T-helper 2 cell treated with Interferon-gamma antibody and Interleukin-4, amounts not matched to agents 100 ng/mL and 5 ng/mL, for 36 hours (primary cell): ENCODE data around the gene PRR12. TPM values are rescaled to one million over a fixed set of nuclear protein-coding genes. Genes with fewer than 3 reads are reported as not detected.

Source experiments
- intact Hi-C: fragments of 100-400 bp; cut with micrococcal nuclease; formaldehyde crosslinking; loops from one replicate; pipeline ENCODE4 v1.15.1; 2023
- total RNA-seq: library from RNA; stranded (reverse); gene quantifications from 2 replicates; pipeline ENCODE4 v1.2.3, GENCODE V29; 2022

PRR12 gene
- total RNA-seq, 1 donor from 2014 or later, result 43.3 TPM

DNA sequence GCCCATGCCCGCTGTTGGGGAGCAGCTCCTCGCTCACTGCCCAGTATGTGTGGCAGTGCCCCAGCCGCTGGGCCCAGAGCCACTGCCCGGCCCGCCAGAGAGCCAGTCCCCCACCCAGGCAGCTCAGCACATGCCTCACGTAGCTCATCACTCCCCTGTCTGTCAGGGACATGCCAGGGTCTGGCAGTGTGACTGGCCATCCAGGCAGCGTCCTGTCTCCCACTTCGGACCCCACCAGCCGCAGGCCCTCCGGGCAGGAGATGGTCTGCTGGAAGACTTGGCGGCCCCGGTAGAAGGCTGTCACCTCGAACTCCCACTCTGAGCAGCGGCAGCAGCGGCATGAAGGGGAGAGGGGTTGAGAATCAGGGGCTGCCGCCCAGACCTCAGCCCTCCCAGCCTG is 71.0 kb downstream of the PRR12 start:
- intact Hi-C loops, result no loop called here

DNA sequence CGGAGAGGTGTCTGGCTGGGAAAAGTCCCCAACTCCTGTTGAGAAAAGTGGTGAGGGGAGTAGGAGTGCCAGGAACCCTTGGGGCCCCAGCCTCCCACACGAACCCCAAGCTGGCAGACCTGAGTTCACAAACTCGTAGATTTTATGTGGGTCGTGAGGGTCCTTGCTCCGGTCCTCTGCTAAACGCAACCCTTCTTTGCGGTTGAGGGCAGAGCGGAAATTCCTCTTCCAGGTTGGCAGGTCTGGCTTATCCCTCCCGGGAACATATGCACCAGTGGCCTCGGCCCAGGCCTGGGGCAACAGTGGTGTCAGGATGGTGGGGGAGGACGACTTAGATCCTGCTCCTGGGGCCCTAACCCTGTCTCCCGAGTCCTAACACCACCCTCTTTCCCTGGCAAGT is 72.2 kb downstream of the PRR12 start:
- intact Hi-C loops, result no loop called here

- intact Hi-C loops, result loop anchor here (1.0 kb wide), 3 partner anchors 12 to 71 kb away; partner anchors contain the start of gene SCAF1
Measured at GRCh38 chr19:49664171-49665035, 73.4 kb downstream of the PRR12 start.

DNA sequence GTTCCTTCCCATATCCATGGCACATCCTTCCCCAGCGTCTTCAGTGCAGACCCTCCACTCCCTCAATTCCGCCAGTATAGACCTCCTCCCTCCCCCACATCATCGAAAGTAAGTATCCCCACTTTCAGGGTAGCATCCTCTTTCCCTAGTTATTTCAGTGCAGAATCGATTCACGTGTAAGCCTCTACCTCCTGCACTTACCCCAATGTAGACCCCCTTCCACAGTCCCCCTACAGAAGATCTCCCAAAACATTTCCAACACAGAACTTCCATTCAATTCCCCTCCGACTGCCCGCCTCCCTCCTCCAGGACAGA is 74.0 kb downstream of the PRR12 start:
- intact Hi-C loops, result loop anchor here (1.0 kb wide), 2 partner anchors 11 to 23 kb away; partner anchors contain the start of gene SCAF1

GRCh38 chr19:49665351-49666119 is 74.6 kb downstream of the PRR12 start, which contains the start of the genes BCL2L12 and IRF3:
Gene BCL2L12 (plus strand): TSS chr19:49665933. CDS start chr19:49666693, 760 bp downstream.
Gene IRF3 (minus strand): TSS chr19:49665857. CDS start chr19:49664838, 1,019 bp downstream.
- intact Hi-C loops, result loop anchor here (1.0 kb wide), 2 partner anchors 11 to 23 kb away; partner anchors contain the start of gene SCAF1

- intact Hi-C loops, result no loop called here
Measured at GRCh38 chr19:49666120-49666444, 75.1 kb downstream of the PRR12 start.

GRCh38 chr19:49667473-49667872 is 76.5 kb downstream of the PRR12 start:
- intact Hi-C loops, result no loop called here

DNA sequence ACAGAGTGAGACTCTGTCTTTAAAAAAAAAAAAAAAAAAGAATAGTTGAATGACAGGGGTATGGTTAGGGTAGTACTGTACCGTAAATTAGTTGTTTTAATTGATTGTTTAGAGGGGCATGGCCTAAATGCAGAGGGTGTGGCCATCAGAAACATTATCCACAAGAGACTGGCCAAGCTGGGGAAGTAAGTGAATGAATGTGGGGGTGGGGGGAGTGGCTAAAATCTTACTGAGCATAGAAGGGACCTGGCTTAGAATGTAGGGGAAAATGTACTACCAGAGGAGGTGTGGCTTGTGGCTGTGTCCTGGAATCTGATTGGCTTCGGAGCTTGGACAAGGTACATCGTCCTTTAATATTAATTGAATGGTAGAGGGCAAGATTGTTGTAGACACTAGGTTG is 78.5 kb downstream of the PRR12 start:
- intact Hi-C loops, result no loop called here

GRCh38 chr19:49672131-49672919 is 81.3 kb downstream of the PRR12 start:
- intact Hi-C loops, result no loop called here

Other genes with a start within 250 kb of the PRR12 start
- gene TEAD2, start 228.8 kb upstream of the PRR12 start, total RNA-seq, result not detected in 2 replicates
- not detected in 2 replicates for gene DKKL1, start 227.3 kb upstream of the PRR12 start, total RNA-seq
- 0.23 and 0.43 TPM in 2 replicates for gene KASH5, start 202.9 kb upstream of the PRR12 start, total RNA-seq
- gene PTH2, start 167.7 kb upstream of the PRR12 start, total RNA-seq, result not detected in 2 replicates
- not detected in 2 replicates for gene GFY, start 165.8 kb upstream of the PRR12 start, total RNA-seq
- 0.07 and 0.09 TPM in 2 replicates for gene SLC17A7, start 149.7 kb upstream of the PRR12 start, total RNA-seq
- 146 and 150 TPM in 2 replicates for gene PIH1D1, start 139.4 kb upstream of the PRR12 start, total RNA-seq
- 45.5 and 47.5 TPM in 2 replicates for gene ALDH16A1, start 138.0 kb upstream of the PRR12 start, total RNA-seq
- gene FLT3LG, start 117.0 kb upstream of the PRR12 start, total RNA-seq, result 271 and 275 TPM in 2 replicates
- 2,471 and 2,495 TPM in 2 replicates for gene RPL13A, start 103.6 kb upstream of the PRR12 start, total RNA-seq
- gene RPS11, start 94.7 kb upstream of the PRR12 start, total RNA-seq, result 2,021 and 2,052 TPM in 2 replicates
- gene FCGRT, start 78.5 kb upstream of the PRR12 start, total RNA-seq, result 7.4 and 8.5 TPM in 2 replicates
- 3.0 and 3.9 TPM in 2 replicates for gene RCN3, start 63.2 kb upstream of the PRR12 start, total RNA-seq
- 172 and 174 TPM in 2 replicates for gene NOSIP, start 10.6 kb upstream of the PRR12 start, total RNA-seq
- 0.82 and 1.1 TPM in 2 replicates for gene PRRG2, start 9.9 kb upstream of the PRR12 start, total RNA-seq
- gene RRAS, start 49.0 kb downstream of the PRR12 start, total RNA-seq, result 6.8 and 9.3 TPM in 2 replicates
- gene SCAF1, start 51.0 kb downstream of the PRR12 start, total RNA-seq, result 61.9 and 65.4 TPM in 2 replicates
- 135 and 158 TPM in 2 replicates for gene IRF3, start 74.7 kb downstream of the PRR12 start, total RNA-seq
- gene BCL2L12, start 74.8 kb downstream of the PRR12 start, total RNA-seq, result 70.4 and 75.7 TPM in 2 replicates
- 173 and 187 TPM in 2 replicates for gene PRMT1, start 86.1 kb downstream of the PRR12 start, total RNA-seq
- 4.8 and 4.9 TPM in 2 replicates for gene ADM5, start 98.4 kb downstream of the PRR12 start, total RNA-seq
- gene CPT1C, start 99.9 kb downstream of the PRR12 start, total RNA-seq, result 2.4 and 3.8 TPM in 2 replicates
- 2.9 and 3.3 TPM in 2 replicates for gene TSKS, start 172.1 kb downstream of the PRR12 start, total RNA-seq
- gene AP2A1, start 175.8 kb downstream of the PRR12 start, total RNA-seq, result 70.9 and 73.8 TPM in 2 replicates
- 11.3 and 11.5 TPM in 2 replicates for gene FUZ, start 222.1 kb downstream of the PRR12 start, total RNA-seq
- 54.1 and 56.1 TPM in 2 replicates for gene MED25, start 227.1 kb downstream of the PRR12 start, total RNA-seq